ENCODE results near the gene RTKN. TPM values are rescaled to one million over a fixed set of nuclear protein-coding genes. Genes with fewer than 3 reads are reported as not detected.

RTKN gene
- total and polyA plus RNA-seq, 9 of the 15 experiments (the other 6 are each of a cell fraction or from before 2014, with no cell fraction given): 0.14 to 6.9 (median 3.6) TPM

DNA sequence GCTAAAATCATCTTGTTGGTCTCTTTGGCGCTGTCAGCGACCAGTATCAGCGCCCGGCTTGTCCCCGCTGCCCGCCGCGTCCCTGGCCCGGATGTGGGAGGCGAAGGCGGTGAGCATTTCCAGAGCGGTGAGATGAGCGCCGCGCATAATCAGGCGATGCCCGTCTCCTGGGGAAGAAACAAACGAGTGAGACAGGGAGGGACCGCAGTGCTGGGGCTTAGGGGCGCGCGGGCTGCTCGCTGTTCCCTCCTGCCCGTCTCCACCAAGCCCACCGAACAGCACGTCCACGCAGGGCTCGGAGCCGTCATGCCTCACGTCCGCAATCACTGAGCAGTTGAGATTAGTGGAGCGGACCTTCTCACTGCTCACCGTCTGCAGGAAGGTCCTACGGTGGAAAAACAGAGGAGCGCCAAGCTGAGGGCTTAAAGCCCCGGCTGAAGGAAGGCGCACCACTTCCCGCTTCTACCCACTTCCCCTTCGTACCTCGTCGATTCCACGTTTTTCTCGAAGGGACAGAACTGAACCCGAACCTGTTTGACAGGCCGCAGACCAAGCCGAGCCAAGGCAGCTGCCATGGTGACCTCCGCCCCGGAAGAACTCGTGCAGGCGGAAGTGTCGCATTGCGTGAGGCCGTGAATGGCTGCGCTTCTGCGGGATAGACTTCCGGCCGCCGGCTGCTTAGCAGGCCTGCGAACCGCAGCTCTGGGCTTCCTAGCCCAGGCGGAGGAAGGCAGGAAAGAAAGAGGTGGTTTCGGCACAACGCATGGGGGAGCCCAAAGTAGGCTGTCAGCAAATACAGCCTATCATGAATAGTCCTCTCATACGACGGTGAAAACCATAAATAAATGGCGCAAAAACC, 30.6 kb upstream of the RTKN start, which contains the start of gene MRPL53 (continued):
- TF ChIP-seq HDAC8 (tag; IDR thresholded peaks at IDR 0.05): peak; percentile 24; the same call in 1 of the 2 replicates
- TF ChIP-seq, protein P1, sequence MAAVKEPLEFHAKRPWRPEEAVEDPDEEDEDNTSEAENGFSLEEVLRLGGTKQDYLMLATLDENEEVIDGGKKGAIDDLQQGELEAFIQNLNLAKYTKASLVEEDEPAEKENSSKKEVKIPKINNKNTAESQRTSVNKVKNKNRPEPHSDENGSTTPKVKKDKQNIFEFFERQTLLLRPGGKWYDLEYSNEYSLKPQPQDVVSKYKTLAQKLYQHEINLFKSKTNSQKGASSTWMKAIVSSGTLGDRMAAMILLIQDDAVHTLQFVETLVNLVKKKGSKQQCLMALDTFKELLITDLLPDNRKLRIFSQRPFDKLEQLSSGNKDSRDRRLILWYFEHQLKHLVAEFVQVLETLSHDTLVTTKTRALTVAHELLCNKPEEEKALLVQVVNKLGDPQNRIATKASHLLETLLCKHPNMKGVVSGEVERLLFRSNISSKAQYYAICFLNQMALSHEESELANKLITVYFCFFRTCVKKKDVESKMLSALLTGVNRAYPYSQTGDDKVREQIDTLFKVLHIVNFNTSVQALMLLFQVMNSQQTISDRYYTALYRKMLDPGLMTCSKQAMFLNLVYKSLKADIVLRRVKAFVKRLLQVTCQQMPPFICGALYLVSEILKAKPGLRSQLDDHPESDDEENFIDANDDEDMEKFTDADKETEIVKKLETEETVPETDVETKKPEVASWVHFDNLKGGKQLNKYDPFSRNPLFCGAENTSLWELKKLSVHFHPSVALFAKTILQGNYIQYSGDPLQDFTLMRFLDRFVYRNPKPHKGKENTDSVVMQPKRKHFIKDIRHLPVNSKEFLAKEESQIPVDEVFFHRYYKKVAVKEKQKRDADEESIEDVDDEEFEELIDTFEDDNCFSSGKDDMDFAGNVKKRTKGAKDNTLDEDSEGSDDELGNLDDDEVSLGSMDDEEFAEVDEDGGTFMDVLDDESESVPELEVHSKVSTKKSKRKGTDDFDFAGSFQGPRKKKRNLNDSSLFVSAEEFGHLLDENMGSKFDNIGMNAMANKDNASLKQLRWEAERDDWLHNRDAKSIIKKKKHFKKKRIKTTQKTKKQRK (IDR thresholded peaks at IDR 0.05; ENCODE audit: borderline replicate concordance, low read depth, low read length): no peak
- TF ChIP-seq, protein P2, sequence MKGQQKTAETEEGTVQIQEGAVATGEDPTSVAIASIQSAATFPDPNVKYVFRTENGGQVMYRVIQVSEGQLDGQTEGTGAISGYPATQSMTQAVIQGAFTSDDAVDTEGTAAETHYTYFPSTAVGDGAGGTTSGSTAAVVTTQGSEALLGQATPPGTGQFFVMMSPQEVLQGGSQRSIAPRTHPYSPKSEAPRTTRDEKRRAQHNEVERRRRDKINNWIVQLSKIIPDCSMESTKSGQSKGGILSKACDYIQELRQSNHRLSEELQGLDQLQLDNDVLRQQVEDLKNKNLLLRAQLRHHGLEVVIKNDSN (CRISPR knock-in tag; IDR thresholded peaks at IDR 0.05): no peak
- TF ChIP-seq, protein P3, sequence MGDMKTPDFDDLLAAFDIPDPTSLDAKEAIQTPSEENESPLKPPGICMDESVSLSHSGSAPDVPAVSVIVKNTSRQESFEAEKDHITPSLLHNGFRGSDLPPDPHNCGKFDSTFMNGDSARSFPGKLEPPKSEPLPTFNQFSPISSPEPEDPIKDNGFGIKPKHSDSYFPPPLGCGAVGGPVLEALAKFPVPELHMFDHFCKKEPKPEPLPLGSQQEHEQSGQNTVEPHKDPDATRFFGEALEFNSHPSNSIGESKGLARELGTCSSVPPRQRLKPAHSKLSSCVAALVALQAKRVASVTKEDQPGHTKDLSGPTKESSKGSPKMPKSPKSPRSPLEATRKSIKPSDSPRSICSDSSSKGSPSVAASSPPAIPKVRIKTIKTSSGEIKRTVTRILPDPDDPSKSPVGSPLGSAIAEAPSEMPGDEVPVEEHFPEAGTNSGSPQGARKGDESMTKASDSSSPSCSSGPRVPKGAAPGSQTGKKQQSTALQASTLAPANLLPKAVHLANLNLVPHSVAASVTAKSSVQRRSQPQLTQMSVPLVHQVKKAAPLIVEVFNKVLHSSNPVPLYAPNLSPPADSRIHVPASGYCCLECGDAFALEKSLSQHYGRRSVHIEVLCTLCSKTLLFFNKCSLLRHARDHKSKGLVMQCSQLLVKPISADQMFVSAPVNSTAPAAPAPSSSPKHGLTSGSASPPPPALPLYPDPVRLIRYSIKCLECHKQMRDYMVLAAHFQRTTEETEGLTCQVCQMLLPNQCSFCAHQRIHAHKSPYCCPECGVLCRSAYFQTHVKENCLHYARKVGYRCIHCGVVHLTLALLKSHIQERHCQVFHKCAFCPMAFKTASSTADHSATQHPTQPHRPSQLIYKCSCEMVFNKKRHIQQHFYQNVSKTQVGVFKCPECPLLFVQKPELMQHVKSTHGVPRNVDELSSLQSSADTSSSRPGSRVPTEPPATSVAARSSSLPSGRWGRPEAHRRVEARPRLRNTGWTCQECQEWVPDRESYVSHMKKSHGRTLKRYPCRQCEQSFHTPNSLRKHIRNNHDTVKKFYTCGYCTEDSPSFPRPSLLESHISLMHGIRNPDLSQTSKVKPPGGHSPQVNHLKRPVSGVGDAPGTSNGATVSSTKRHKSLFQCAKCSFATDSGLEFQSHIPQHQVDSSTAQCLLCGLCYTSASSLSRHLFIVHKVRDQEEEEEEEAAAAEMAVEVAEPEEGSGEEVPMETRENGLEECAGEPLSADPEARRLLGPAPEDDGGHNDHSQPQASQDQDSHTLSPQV (IDR thresholded peaks at IDR 0.05): peak; percentile 87
- TF ChIP-seq CBX3 (IDR thresholded peaks at IDR 0.05; ENCODE audit: borderline replicate concordance in 1 of 2, low read length in 2 of 2): peak in 1 of 2 experiments; percentile 84; a peak in 1 of 3 replicates
- peak; percentile 84; the same call in 1 of the 2 replicates for TF ChIP-seq MTA3 (IDR thresholded peaks at IDR 0.05; ENCODE audit: borderline replicate concordance)
- TF ChIP-seq NFIC (IDR thresholded peaks at IDR 0.05): peak; percentile 47; the same call in 1 of the 2 replicates
- TF ChIP-seq, protein P4, sequence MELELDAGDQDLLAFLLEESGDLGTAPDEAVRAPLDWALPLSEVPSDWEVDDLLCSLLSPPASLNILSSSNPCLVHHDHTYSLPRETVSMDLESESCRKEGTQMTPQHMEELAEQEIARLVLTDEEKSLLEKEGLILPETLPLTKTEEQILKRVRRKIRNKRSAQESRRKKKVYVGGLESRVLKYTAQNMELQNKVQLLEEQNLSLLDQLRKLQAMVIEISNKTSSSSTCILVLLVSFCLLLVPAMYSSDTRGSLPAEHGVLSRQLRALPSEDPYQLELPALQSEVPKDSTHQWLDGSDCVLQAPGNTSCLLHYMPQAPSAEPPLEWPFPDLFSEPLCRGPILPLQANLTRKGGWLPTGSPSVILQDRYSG (tag; conservative IDR thresholded peaks at IDR 0.05; ENCODE audit: low read depth): peak; percentile 66; the same call in 1 of the 2 replicates
- peak; percentile 100 for TF ChIP-seq POLR2AphosphoS2 (IDR thresholded peaks at IDR 0.05; ENCODE audit: low read length)
- TF ChIP-seq, protein P5, sequence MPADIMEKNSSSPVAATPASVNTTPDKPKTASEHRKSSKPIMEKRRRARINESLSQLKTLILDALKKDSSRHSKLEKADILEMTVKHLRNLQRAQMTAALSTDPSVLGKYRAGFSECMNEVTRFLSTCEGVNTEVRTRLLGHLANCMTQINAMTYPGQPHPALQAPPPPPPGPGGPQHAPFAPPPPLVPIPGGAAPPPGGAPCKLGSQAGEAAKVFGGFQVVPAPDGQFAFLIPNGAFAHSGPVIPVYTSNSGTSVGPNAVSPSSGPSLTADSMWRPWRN (IDR thresholded peaks at IDR 0.05; ENCODE audit: low read depth): peak; percentile 7; the same call in 1 of the 2 replicates
- TF ChIP-seq LCOR (CRISPR knock-in tag; IDR thresholded peaks at IDR 0.05): peak; percentile 75
- no peak for TF ChIP-seq RBM15 (IDR thresholded peaks at IDR 0.05; ENCODE audit: insufficient read depth, low read length)
- peak; percentile 87 for TF ChIP-seq CXXC5 (CRISPR knock-in tag; IDR thresholded peaks at IDR 0.05)
- TF ChIP-seq BRD9 (IDR thresholded peaks at IDR 0.05; ENCODE audit: low read depth, partially characterized antibody): no peak

All from K562 (cell line).